Left lung (tissue), 10 donors: ENCODE data around the gene ARID1A. TPM values are rescaled to one million over a fixed set of nuclear protein-coding genes. Genes with fewer than 3 reads are reported as not detected.
"Not testable (repeated sequence)": the region's sequence is repeated elsewhere in the genome, so short reads cannot be mapped to it uniquely, and the experiment has no call there.

Source experiments
- ATAC-seq: fragments of 200-7000 bp; cut with Tn5 transposase; one replicate; pipeline ENCODE4 v1.9.1; 2020; ENCODE audit warnings: moderate library complexity
- DNase-seq, 4 donors: peaks; one replicate each; pipeline ENCODE4 v3.0.0-alpha.2; 2013 to 2020
- H3K27ac ChIP-seq, 2 donors: fragments of 200-600 bp; sonication (generic) in 1 of 2; one replicate each; pipeline versions ENCODE4 v1.5.0 to v1.8.0; 2020 to 2021
- H3K27me3 ChIP-seq, 2 donors: fragments of 200-600 bp; sonication (generic) in 1 of 2; one replicate each; pipeline versions ENCODE4 v1.5.0 to v1.8.0; 2020 to 2021
- H3K36me3 ChIP-seq, 2 donors: fragments of 200-600 bp; sonication (generic) in 1 of 2; one replicate each; pipeline versions ENCODE4 v1.5.0 to v1.8.0; 2020 to 2021
- H3K4me1 ChIP-seq, 2 donors: fragments of 200-600 bp; one replicate each; pipeline ENCODE4 v1.8.0; 2021
- H3K4me3 ChIP-seq, 2 donors: fragments of 200-600 bp; sonication (generic) in 1 of 2; one replicate each; pipeline versions ENCODE4 v1.5.0 to v1.8.0; 2020 to 2021; ENCODE audit warnings: mild to moderate bottlenecking in 1 of 2
- H3K9me3 ChIP-seq, 2 donors: fragments of 200-600 bp; sonication (generic) in 1 of 2; one replicate each; pipeline versions ENCODE4 v1.5.0 to v1.8.0; 2020 to 2021
- intact Hi-C, 2 donors: fragments of 100-400 bp; cut with DNase I; formaldehyde crosslinking; loops; one replicate each; pipeline versions ENCODE4 v1.11.2 to v1.14.2; 2022
- polyA plus RNA-seq, 6 donors: library from polyadenylated mRNA; unstranded; fragments of 120-200 nt; gene quantifications; one replicate each; pipeline ENCODE4 v1.2.1, GENCODE V29; 2013; ENCODE audit not compliant: insufficient read length in 6 of 6
- total RNA-seq, 2 donors: library from RNA; stranded (reverse); fragmentation: NEBNext Ultra II Directional; extraction: Animal tissue kit (Norgen Biotek cat#: 25700); gene quantifications; one replicate each; pipeline ENCODE4 v1.2.1, GENCODE V29; 2021
- TF ChIP-seq, protein P1 (sequence below), 2 donors: fragments of 200-600 bp; sonication (generic) in 1 of 2; IDR thresholded peaks; one replicate each; pipeline versions ENCODE4 v1.5.0 to v1.8.0; 2021; ENCODE audit warnings: antibody characterized with exemption in 2 of 2
- donor health status: DM: no; HTN: yes; CAD: no.
- donor health status: DM: no; HTN: no; CAD: no.

Gene ARID1A
- total and polyA plus RNA-seq, 8 donors, result 65.5 to 106 (median 97.0) TPM

DNA sequence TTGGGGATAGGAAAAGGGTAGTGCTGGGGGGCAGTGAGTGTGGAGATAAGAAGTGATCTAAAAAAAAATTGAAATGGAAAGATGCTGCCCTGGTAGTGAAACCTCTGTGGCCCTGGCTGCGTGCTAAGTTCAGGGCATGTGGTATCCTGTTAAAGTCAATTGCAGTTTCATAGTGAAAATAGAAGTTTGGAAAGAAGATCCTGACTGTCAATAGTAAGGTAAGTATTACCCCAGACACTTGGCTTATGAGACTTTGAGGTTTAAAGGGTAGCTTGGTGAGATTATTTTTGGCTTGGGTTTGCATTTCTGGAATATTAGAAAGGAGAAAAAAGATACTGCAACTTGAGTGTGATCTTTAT lies 6.8 kb downstream of the ARID1A start:
- intact Hi-C loops, result no loop called here
- Histone ChIP-seq H3K27me3 (no peaks in the 10 kb centered on the region), H3K4me3 (no peak overlapping the region), H3K27ac (peak overlapping the region in 1 of 2 donors; percentile 2), H3K9me3 (no peaks in the 10 kb centered on the region), H3K4me1 (peaks cover 73 to 97% of the 10 kb centered on the region in 2 donors), H3K36me3 (no peaks in the 10 kb centered on the region)
- ATAC-seq (no peak), DNase-seq (no peak)
- TF ChIP-seq, protein P1, sequence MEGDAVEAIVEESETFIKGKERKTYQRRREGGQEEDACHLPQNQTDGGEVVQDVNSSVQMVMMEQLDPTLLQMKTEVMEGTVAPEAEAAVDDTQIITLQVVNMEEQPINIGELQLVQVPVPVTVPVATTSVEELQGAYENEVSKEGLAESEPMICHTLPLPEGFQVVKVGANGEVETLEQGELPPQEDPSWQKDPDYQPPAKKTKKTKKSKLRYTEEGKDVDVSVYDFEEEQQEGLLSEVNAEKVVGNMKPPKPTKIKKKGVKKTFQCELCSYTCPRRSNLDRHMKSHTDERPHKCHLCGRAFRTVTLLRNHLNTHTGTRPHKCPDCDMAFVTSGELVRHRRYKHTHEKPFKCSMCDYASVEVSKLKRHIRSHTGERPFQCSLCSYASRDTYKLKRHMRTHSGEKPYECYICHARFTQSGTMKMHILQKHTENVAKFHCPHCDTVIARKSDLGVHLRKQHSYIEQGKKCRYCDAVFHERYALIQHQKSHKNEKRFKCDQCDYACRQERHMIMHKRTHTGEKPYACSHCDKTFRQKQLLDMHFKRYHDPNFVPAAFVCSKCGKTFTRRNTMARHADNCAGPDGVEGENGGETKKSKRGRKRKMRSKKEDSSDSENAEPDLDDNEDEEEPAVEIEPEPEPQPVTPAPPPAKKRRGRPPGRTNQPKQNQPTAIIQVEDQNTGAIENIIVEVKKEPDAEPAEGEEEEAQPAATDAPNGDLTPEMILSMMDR (IDR thresholded peaks at IDR 0.05), result no peak

DNA sequence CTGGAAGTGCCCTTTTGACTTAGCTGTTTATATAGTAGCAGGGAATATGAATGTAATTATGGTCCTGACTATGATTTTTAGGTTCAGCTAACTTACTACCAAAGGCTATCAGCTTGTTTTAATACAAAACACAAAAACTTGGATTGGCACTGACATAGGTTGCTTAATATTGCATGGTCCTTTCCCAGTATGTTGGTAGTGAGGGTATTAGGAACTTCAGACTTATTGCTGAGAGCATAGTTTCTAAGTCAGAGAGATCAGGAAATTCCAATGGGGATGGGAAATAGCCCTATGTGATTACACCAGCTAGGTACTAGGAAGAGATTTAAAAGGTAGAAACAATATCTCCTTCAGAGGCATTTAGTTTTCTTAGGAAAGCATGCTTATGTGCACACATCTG lies 7.7 kb downstream of the ARID1A start:
- Histone ChIP-seq H3K4me1 (peaks cover 73 to 99% of the 10 kb centered on the region in 2 donors), H3K27ac (no peak overlapping the region), H3K9me3 (no peaks in the 10 kb centered on the region), H3K36me3 (no peaks in the 10 kb centered on the region), H3K27me3 (no peaks in the 10 kb centered on the region), H3K4me3 (no peak overlapping the region)
- intact Hi-C loops, result no loop called here
- ATAC-seq (no peak), DNase-seq (no peak)
- TF ChIP-seq, protein P1 (IDR thresholded peaks at IDR 0.05), result no peak

GRCh38 chr1:26704629-26705028 lies 8.8 kb downstream of the ARID1A start:
- no peak for DNase-seq
- Histone ChIP-seq H3K9me3 (no peaks in the 10 kb centered on the region), H3K36me3 (no peaks in the 10 kb centered on the region), H3K27ac (peak overlapping the region in 1 of 2 donors; percentile 63), H3K4me3 (no peak overlapping the region), H3K27me3 (no peaks in the 10 kb centered on the region), H3K4me1 (peaks cover 61 to 88% of the 10 kb centered on the region in 2 donors)
- no peak for ATAC-seq
- intact Hi-C loops, result no loop called here
- TF ChIP-seq, protein P1 (IDR thresholded peaks at IDR 0.05), result no peak

DNA sequence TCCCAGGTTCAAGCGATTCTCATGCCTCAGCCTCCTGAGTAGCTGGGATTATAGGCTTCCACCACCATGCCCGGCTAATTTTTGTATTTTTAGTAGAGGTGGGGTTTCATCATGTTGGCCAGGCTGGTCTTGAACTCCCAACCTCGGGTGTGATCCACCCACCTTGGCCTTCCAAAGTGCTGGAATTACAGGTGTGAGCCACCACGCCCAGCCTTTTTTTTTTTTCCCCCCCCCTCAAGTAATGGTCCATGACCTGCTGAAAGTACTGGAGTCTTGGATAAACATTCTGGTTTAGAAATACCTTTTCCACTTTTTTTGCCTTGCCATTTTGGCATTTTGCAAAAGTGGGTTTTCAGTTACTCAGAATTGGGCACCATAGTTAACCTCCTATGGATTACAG lies 9.4 kb downstream of the ARID1A start:
- intact Hi-C loops, H3K36me3 ChIP-seq, H3K4me3 ChIP-seq, H3K9me3 ChIP-seq, H3K27me3 ChIP-seq, DNase-seq, ATAC-seq: not testable (repeated sequence)
- Histone ChIP-seq H3K27ac (peak overlapping the region in 1 of 2 donors; percentile 63), H3K4me1 (peaks cover 55 to 82% of the 10 kb centered on the region in 2 donors)

GRCh38 chr1:26705788-26706311 lies 10.0 kb downstream of the ARID1A start:
- no peak overlapping the region for H3K4me3 ChIP-seq
- ATAC-seq (peak; percentile 82), DNase-seq (no peak)
- TF ChIP-seq, protein P1 (IDR thresholded peaks at IDR 0.05), result no peak
- no peaks in the 10 kb centered on the region for H3K27me3 ChIP-seq
- no peaks in the 10 kb centered on the region for H3K9me3 ChIP-seq
- H3K27ac ChIP-seq, result peak overlapping the region; percentile 63
- H3K36me3 ChIP-seq, result no peaks in the 10 kb centered on the region
- intact Hi-C loops, result no loop called here
- peaks cover 50 to 79% of the 10 kb centered on the region in 2 donors for H3K4me1 ChIP-seq

GRCh38 chr1:26706315-26706714 lies 10.5 kb downstream of the ARID1A start:
- peaks cover 45 to 78% of the 10 kb centered on the region in 2 donors for H3K4me1 ChIP-seq
- no peak overlapping the region for H3K4me3 ChIP-seq
- H3K27ac ChIP-seq, result peak overlapping the region; percentile 63
- TF ChIP-seq, protein P1 (IDR thresholded peaks at IDR 0.05), result no peak
- DNase-seq (no peak), ATAC-seq (peak; percentile 42)
- intact Hi-C loops, result no loop called here
- peaks cover 0 to 3% of the 10 kb centered on the region in 2 donors for H3K36me3 ChIP-seq
- H3K9me3 ChIP-seq, result no peaks in the 10 kb centered on the region
- H3K27me3 ChIP-seq, result no peaks in the 10 kb centered on the region
